Measurements from ENCODE around the gene ITGA4.

DNA sequence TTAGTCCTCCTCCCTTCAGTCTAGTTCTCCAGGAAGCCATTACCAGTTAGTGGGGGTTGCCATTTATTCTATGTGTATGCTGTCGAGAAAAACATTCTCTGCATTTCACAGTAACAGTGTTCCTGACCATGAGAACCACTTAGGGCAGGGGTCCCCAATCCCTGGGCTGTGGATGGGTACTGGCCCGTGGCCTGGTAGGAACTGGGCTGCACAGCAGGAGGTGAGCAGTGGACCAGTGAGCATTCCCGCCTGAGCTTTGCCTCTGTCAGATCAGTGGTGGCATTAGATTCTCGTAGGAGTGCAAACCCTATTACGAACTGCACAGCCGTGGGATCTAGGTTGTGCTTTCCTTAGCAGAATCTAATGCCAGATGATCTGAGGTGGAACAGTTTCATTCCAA, 15.8 kb downstream of the ITGA4 start:
- TF ChIP-seq RAD21 (IDR thresholded peaks at IDR 0.05; ENCODE audit: low read depth) (no peak), EP300 (IDR thresholded peaks at IDR 0.05; ENCODE audit: borderline replicate concordance) (no peak)
